Right hindlimb (tissue), 1 donor: ENCODE measurements around the gene TMEM169.
"Not testable (repeated sequence)": the region's sequence is repeated elsewhere in the genome, so short reads cannot be mapped to it uniquely, and the experiment has no call there.

Experiments used
- DNase-seq: peaks from one replicate; pipeline ENCODE4 v3.0.0-alpha.2; 2018

TMEM169 gene

GRCh38 chr2:216134958-216135541 is 53.3 kb downstream of the TMEM169 start:
- no peak for DNase-seq

GRCh38 chr2:216139884-216140283 is 58.2 kb downstream of the TMEM169 start:
- no peak for DNase-seq

GRCh38 chr2:216141516-216141915 is 59.8 kb downstream of the TMEM169 start:
- not testable (repeated sequence) for DNase-seq

GRCh38 chr2:216142540-216142939 is 60.8 kb downstream of the TMEM169 start:
- no peak for DNase-seq

- DNase-seq: no peak
These were observed 62.7 kb downstream of the TMEM169 start for GRCh38 chr2:216144372-216144771.

- DNase-seq: no peak
These were observed 63.1 kb downstream of the TMEM169 start for GRCh38 chr2:216144857-216145256.

GRCh38 chr2:216146573-216146972 is 64.9 kb downstream of the TMEM169 start:
- no peak for DNase-seq

- DNase-seq: no peak
These were observed 65.7 kb downstream of the TMEM169 start for GRCh38 chr2:216147172-216148131.

- DNase-seq: no peak
These were observed 67.3 kb downstream of the TMEM169 start for GRCh38 chr2:216148983-216149382.

GRCh38 chr2:216149741-216150140 is 68.0 kb downstream of the TMEM169 start:
- DNase-seq: no peak

- no peak for DNase-seq
These were observed 69.8 kb downstream of the TMEM169 start for GRCh38 chr2:216151313-216152025.
